ENCODE results near the gene PSME1. TPM values are rescaled to one million over a fixed set of nuclear protein-coding genes. Genes with fewer than 3 reads are reported as not detected.

Gene PSME1
- total and polyA plus RNA-seq, 4 donors = 125 to 311 (median 239) TPM

DNA sequence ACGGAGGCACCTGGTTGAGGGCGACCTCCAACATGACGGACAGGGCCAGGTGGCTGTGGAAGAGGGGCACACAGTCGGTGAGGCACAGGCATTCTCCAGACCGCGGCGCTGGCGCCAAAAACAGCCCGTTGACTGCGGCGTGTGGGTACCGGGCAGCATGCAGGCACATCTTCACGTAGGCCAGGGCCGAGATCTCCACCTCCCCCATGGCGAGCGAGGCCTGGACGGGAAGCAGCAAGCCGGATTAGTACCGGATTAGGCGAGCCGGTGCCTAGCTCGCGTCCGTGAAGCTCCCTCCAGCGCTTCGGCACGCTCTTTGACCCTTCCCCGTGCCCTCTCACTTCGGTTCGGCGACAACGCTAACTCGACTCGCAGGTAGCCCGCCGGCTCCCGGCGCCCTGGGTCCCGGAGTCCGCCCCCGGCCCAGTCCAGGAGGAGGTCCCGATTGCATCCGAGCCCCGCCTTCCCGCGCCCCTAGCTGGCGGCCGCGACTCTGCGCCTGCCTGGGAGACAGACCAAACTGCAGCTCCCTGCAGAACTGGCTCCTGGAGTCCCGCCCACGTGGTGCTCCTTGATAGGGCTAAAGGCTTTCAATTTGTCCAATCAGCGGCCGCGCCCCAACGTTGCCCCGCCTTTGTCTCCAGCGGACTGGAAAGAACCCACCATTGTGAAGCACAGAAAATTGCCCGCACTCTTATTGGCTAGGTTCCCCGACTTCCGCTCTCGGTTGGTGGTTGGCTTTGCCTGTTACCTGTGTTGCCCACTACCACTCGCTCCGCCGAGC is 5.3 kb downstream of the PSME1 start, which contains the start of gene EMC9:
EMC9 (minus strand) TSS at position 495 of the 784 bp plus-strand sequence; CDS start at position 208, 287 bp downstream.
- DNase-seq = peak; percentile 100
- TF ChIP-seq, protein P1, sequence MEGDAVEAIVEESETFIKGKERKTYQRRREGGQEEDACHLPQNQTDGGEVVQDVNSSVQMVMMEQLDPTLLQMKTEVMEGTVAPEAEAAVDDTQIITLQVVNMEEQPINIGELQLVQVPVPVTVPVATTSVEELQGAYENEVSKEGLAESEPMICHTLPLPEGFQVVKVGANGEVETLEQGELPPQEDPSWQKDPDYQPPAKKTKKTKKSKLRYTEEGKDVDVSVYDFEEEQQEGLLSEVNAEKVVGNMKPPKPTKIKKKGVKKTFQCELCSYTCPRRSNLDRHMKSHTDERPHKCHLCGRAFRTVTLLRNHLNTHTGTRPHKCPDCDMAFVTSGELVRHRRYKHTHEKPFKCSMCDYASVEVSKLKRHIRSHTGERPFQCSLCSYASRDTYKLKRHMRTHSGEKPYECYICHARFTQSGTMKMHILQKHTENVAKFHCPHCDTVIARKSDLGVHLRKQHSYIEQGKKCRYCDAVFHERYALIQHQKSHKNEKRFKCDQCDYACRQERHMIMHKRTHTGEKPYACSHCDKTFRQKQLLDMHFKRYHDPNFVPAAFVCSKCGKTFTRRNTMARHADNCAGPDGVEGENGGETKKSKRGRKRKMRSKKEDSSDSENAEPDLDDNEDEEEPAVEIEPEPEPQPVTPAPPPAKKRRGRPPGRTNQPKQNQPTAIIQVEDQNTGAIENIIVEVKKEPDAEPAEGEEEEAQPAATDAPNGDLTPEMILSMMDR (IDR thresholded peaks at IDR 0.05; ENCODE audit: control extremely low read depth, extremely low read depth) = no peak
- Histone ChIP-seq H3K4me3 (peak within 1 kb of the TSS; percentile 51), H3K9me3 (ENCODE audit: control insufficient read depth in 4 of 4, insufficient read depth in 3 of 4, low read length in 3 of 4) (no peaks in the 10 kb centered on the region), H3K9ac (ENCODE audit: insufficient read depth in 1 of 2, low read length in 2 of 2) (peak within 1 kb of the TSS in 1 of 2 donors; percentile 90), H3K27ac (ENCODE audit: low read depth in 1 of 2, low read length in 1 of 2) (peak within 1 kb of the TSS; percentile 92), H3K4me1 (ENCODE audit: control insufficient read depth in 5 of 5, insufficient read depth in 5 of 5, low read length in 5 of 5) (peaks cover 8 to 34% (median 14%) of the 10 kb centered on the region in 5 donors), H3K27me3 (ENCODE audit: control insufficient read depth in 3 of 3, insufficient read depth in 3 of 3, low read length in 2 of 3) (no peaks in the 10 kb centered on the region), H3K36me3 (ENCODE audit: control insufficient read depth in 4 of 4, insufficient read depth in 4 of 4, low read length in 4 of 4) (peaks cover 0 to 40% (median 22%) of the 10 kb centered on the region in 4 donors)
- ATAC-seq (ENCODE audit: insufficient read depth, low FRiP score) = peak; percentile 94
- WGBS, 2 donors = 0% methylated on average over 61 to 65 of the region's 65 CpGs

- Histone ChIP-seq H3K4me3 (no peak overlapping the region), H3K36me3 (ENCODE audit: control insufficient read depth in 4 of 4, insufficient read depth in 4 of 4, low read length in 4 of 4) (peaks cover 0 to 26% (median 15%) of the 10 kb centered on the region in 4 donors), H3K9me3 (ENCODE audit: control insufficient read depth in 4 of 4, insufficient read depth in 3 of 4, low read length in 3 of 4) (no peaks in the 10 kb centered on the region), H3K4me1 (ENCODE audit: control insufficient read depth in 5 of 5, insufficient read depth in 5 of 5, low read length in 5 of 5) (peaks cover 8 to 34% (median 10%) of the 10 kb centered on the region in 5 donors), H3K27ac (ENCODE audit: low read depth in 1 of 2, low read length in 1 of 2) (no peak overlapping the region), H3K27me3 (ENCODE audit: control insufficient read depth in 3 of 3, insufficient read depth in 3 of 3, low read length in 2 of 3) (no peaks in the 10 kb centered on the region), H3K9ac (ENCODE audit: insufficient read depth in 1 of 2, low read length in 2 of 2) (no peak overlapping the region)
- TF ChIP-seq, protein P1 (IDR thresholded peaks at IDR 0.05; ENCODE audit: control extremely low read depth, extremely low read depth) = no peak
- DNase-seq (no peak), ATAC-seq (ENCODE audit: insufficient read depth, low FRiP score) (no peak)
- 95 to 98% methylated on average over 2 of the region's 2 CpGs for WGBS, 2 donors
Measured at GRCh38 chr14:24143511-24143910, 7.5 kb downstream of the PSME1 start.

DNA sequence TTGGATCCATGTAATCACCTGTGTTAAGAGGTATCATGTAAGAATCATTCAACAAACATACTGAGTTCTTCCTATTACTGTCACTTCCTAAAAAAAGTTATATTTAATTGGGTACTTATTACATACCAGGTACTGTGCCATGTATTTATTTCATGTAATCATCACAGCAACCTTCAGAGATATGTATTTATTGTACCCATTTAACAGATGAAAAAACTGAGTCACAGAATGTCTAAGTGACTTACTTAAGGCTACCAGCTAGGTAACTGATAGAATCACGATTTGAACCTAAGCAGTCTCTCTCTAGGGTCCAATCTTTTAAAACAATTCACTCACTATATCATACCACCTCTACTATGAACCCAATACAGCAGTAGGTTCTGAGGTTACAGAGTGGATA is 8.5 kb downstream of the PSME1 start:
- Histone ChIP-seq H3K9ac (ENCODE audit: insufficient read depth in 1 of 2, low read length in 2 of 2) (no peak overlapping the region), H3K36me3 (ENCODE audit: control insufficient read depth in 4 of 4, insufficient read depth in 4 of 4, low read length in 4 of 4) (peaks cover 3 to 21% (median 11%) of the 10 kb centered on the region in 4 donors), H3K4me1 (ENCODE audit: control insufficient read depth in 5 of 5, insufficient read depth in 5 of 5, low read length in 5 of 5) (peaks cover 8 to 34% (median 10%) of the 10 kb centered on the region in 5 donors)

More for the DNA sequence above, 8.5 kb downstream of the PSME1 start:
- no peak overlapping the region for H3K27ac ChIP-seq (ENCODE audit: low read depth in 1 of 2, low read length in 1 of 2)
- no peaks in the 10 kb centered on the region for H3K9me3 ChIP-seq (ENCODE audit: control insufficient read depth in 4 of 4, insufficient read depth in 3 of 4, low read length in 3 of 4)
- DNase-seq = no peak
- WGBS, 2 donors = 96 to 98% methylated on average over 1 of the region's 1 CpG
- no peaks in the 10 kb centered on the region for H3K27me3 ChIP-seq (ENCODE audit: control insufficient read depth in 3 of 3, insufficient read depth in 3 of 3, low read length in 2 of 3)
- TF ChIP-seq, protein P1 (IDR thresholded peaks at IDR 0.05; ENCODE audit: control extremely low read depth, extremely low read depth) = no peak
- no peak for ATAC-seq (ENCODE audit: insufficient read depth, low FRiP score)
- no peak overlapping the region for H3K4me3 ChIP-seq
